CD4-positive, alpha-beta T cell treated with Interleukin-21 for 1 hour (primary cell): ENCODE results near the gene MTRF1.
"Not testable (repeated sequence)": the region's sequence is repeated elsewhere in the genome, so short reads cannot be mapped to it uniquely, and the experiment has no call there.

ENCODE experiments used
- DNase-seq: peaks from one replicate; pipeline ENCODE4 v3.0.0-alpha.2; 2020

The MTRF1 gene

GRCh38 chr13:41263261-41263971 is at the start of gene MTRF1:
Gene MTRF1 (minus strand): TSS chr13:41263576. CDS start chr13:41260907, 2,669 bp downstream.
- DNase-seq, result peak; percentile 82

GRCh38 chr13:41313117-41313516 is 49.7 kb upstream of the MTRF1 start:
- no peak for DNase-seq

GRCh38 chr13:41312176-41312500 is 48.8 kb upstream of the MTRF1 start:
- DNase-seq, result peak; percentile 17

GRCh38 chr13:41311406-41312175 is 48.2 kb upstream of the MTRF1 start:
- peak; percentile 57 for DNase-seq

GRCh38 chr13:41310963-41311405 is 47.6 kb upstream of the MTRF1 start, which contains the start of gene NAA16:
Gene NAA16 (plus strand): TSS chr13:41311267. CDS start chr13:41311529, 262 bp downstream.
- DNase-seq, result peak; percentile 94

- no peak for DNase-seq
These were observed 44.7 kb upstream of the MTRF1 start for GRCh38 chr13:41307884-41308640.

- DNase-seq, result no peak
These were observed 43.1 kb upstream of the MTRF1 start for GRCh38 chr13:41306271-41307145.

GRCh38 chr13:41304551-41304950 is 41.2 kb upstream of the MTRF1 start:
- DNase-seq, result no peak

- DNase-seq, result no peak
These were observed 39.4 kb upstream of the MTRF1 start for GRCh38 chr13:41302743-41303142.

- DNase-seq, result no peak
These were observed 36.1 kb upstream of the MTRF1 start for GRCh38 chr13:41299316-41300094.

GRCh38 chr13:41296879-41297646 is 33.7 kb upstream of the MTRF1 start:
- no peak for DNase-seq

GRCh38 chr13:41295973-41296372 is 32.6 kb upstream of the MTRF1 start:
- DNase-seq, result no peak

- no peak for DNase-seq
These were observed 31.5 kb upstream of the MTRF1 start for GRCh38 chr13:41294914-41295313.

- no peak for DNase-seq
These were observed 29.9 kb upstream of the MTRF1 start for GRCh38 chr13:41293272-41293671.

- no peak for DNase-seq
These were observed 27.9 kb upstream of the MTRF1 start for GRCh38 chr13:41291246-41291645.

GRCh38 chr13:41289463-41289881 is 26.1 kb upstream of the MTRF1 start:
- DNase-seq, result no peak

- DNase-seq, result peak; percentile 6
These were observed 23.0 kb upstream of the MTRF1 start for GRCh38 chr13:41286370-41286769.

- no peak for DNase-seq
These were observed 21.3 kb upstream of the MTRF1 start for GRCh38 chr13:41284512-41285288.

GRCh38 chr13:41282129-41282571 is 18.8 kb upstream of the MTRF1 start:
- no peak for DNase-seq

GRCh38 chr13:41279156-41279555 is 15.8 kb upstream of the MTRF1 start:
- not testable (repeated sequence) for DNase-seq
